ENCODE measurements around the gene ITGB7.

- TF ChIP-seq CTCF (IDR thresholded peaks at IDR 0.05 in 2 of 3, conservative IDR thresholded peaks at IDR 0.05 in 1 of 3; ENCODE audit: insufficient read depth in 2 of 3, low read depth in 1 of 3, low read length in 3 of 3) = peak in 2 of 3 experiments; percentile 21 to 34; a peak in 3 of 6 replicates
- TF ChIP-seq HCFC1 (IDR thresholded peaks at IDR 0.05; ENCODE audit: low read depth, low read length) = peak; percentile 84
- TF ChIP-seq SRSF1 (IDR thresholded peaks at IDR 0.05; ENCODE audit: low read depth, low read length) = no peak
Measured at GRCh38 chr12:53180220-53180930, 26.7 kb downstream of the ITGB7 start, which contains the start of the genes CSAD and ZNF740.
